ENCODE data around the gene C6orf118.

The C6orf118 gene

DNA sequence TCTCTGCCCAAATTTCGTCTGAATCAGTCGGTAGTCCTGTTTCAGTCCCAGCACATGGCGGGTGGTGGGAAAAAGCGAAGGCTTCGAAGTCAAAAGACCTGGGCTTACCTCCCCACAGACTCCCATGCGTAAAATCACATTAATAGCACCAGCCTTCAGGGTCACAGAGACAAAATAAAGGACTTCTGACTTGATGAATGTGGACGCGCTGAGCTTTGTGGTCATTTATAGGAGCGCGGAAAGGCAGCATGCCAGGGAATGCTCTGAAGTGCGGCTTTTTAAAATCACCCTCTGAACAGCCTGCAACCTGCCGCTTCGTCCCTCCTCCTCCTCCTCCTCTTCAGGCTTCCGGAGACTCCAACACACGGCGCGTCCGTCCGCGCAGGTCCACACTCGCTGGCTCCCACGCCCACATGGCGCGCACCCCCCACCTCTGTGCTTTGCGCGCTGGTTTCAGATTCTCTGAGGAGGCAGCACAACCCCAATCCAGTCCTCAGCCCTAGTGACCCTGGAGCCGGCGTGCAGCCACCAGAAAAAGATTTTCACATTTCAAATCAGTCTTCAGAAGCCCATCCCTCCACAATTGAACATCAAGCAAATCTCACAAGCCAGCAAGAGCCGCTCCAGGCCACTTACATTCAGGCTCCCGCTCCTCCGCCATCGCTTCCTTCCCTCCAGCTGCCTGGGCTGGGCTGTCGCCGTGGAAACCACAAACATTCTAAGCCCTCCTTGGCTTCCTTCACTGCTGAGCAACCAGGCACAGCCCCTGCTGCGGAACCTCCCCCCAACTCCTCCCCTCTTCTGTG, at the start of gene C6orf118:
Gene C6orf118, minus strand, starts transcription at position 680 of the 806 bp plus-strand sequence. Its CDS starts 19 bp downstream, at position 661.
- DNase-seq (ENCODE audit: low read depth in 2 of 2), result no peak

DNA sequence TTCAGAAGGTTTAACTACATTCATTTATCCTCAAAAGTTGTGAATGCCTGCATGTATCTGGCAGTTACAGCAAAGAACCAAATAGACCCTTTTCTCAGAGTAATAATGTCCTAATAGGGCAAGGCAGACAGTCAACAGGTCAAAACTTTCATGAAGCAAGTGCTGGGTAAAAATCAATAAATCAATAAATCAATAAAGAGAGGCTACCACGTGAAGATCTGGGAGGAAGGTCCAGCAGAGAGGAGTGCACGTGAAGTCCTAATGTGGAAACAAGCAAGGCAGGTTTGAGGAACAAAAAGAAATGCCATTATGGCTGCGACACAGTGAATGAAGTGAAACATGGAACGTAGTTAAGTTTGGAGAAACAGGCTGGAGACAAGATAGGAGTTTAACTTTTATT, 36.3 kb upstream of the C6orf118 start:
- no peak for DNase-seq (ENCODE audit: low read depth in 2 of 2)

DNA sequence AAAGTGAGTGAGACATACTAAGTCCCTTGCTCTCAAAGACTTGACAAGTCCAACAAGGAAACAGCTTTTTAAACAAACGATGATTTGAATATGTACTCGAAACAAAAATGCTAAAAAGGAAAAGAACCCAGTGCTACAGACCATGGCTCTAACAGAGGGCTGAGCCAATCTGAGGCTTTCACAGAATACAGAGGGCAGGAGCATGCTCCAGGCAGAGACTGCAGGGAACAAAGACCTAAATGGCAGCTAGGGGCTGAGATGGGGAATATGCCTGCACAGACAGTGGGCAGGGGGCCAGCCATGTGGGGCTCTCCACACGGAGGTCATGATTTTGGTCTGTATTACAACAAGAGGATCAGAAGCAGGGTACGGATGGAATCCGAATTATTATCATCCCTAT, 31.1 kb upstream of the C6orf118 start:
- DNase-seq (ENCODE audit: low read depth in 2 of 2), result no peak

DNA sequence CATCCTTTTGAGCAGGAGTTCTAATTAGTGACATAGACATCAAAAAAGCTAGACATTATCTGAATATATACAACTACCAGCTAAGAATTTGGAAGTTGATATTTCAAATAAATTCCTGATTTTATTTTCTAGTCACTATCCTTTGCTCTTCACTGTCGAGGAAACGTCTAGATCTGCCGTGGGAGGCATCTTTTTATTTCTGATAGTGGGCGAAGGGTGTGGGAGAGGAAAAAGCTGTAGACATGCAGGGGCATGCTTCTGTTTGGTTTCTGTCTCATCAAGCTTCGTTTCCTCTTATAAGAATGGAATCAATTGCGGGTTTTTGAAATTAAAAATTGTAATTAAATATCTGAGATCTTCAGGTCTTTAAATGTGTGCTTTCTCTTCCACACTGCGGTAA, 16.2 kb upstream of the C6orf118 start:
- DNase-seq (ENCODE audit: low read depth in 2 of 2), result no peak

DNA sequence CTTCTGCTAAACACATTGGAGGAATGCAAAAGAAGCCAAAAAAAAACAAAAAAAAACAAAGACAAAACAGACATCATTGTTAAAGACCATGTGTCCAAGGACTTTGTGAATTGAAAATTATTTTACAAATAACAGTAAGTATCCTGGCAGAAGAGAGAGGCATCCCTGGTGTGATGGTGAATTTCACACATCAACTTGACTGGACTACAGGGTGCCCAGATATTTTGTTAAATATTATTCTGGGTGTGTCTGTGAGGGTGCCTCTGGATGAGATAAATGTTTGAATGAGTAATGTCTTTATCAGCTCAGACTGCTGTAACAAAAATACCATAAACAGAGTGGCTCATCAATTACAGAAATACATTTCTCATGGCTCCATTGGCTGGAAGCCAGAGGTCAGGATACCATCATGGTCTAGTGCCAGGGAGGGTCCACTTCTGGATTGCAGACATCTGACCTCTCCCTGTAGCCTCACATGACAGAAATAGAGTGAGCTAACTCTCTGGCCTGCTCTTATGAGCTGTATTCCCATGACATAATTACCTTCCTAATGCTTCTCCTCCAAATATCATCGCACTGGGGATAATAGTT, 12.2 kb upstream of the C6orf118 start:
- no peak for DNase-seq (ENCODE audit: low read depth in 2 of 2)

DNA sequence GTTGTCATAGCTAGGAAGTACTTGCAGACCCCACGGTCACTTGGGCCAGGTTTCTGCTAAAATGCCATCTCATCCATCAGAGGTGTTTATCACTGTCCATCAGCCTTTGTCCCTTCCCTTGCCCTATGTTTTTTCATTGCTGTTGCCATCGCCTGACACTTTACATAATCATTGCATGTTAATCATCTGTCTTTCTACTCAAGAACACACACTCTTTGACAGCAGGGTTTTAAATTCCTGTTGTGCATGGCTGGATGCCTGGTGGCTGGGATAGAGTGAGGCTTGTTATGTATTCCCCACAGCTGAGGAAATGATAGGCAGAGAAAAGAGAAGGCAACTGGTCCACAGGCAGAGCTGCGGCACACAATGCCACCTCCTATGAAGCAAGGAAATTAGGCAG, 11.7 kb upstream of the C6orf118 start:
- DNase-seq (ENCODE audit: low read depth in 2 of 2), result no peak

DNA sequence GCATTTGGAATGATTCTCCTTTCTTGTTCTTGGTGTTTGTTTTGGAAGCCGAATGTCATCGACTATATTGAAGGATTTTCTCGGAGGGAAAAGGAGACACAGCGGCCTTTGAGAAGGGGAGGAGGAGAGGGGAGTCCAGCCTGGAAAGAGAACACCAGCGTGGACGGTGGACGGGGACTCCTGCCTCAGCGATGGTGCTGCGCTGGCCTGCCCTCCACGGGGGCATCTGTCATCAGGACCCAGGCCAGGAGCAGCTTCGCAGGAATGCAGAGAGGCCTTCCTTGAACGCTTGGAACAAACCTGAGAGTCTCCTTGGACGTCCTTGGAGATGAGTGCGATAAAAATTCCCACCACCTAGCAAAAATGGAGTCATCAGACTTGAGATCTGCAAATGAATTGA, 8.3 kb upstream of the C6orf118 start:
- DNase-seq (ENCODE audit: low read depth in 2 of 2), result no peak

DNA sequence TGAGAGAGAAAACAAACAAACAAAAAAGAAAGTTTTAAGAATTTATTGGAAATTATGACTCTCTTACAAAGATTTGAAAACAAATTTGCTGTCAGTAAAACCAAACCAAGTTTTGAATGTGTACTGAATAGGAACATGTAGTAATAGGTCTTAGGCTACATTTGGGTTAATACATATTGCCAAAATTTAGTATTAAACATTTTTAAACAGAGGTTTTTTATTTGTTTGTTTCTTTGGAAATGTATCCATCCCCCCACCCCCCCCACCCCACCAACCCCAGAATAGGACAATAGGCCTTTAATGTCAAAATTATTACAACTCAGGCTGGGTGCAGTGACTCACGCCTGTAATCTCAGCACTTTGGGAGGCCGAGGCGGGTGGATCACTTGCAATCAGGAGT, 2.5 kb downstream of the C6orf118 start:
- DNase-seq (ENCODE audit: low read depth in 2 of 2), result no peak

DNA sequence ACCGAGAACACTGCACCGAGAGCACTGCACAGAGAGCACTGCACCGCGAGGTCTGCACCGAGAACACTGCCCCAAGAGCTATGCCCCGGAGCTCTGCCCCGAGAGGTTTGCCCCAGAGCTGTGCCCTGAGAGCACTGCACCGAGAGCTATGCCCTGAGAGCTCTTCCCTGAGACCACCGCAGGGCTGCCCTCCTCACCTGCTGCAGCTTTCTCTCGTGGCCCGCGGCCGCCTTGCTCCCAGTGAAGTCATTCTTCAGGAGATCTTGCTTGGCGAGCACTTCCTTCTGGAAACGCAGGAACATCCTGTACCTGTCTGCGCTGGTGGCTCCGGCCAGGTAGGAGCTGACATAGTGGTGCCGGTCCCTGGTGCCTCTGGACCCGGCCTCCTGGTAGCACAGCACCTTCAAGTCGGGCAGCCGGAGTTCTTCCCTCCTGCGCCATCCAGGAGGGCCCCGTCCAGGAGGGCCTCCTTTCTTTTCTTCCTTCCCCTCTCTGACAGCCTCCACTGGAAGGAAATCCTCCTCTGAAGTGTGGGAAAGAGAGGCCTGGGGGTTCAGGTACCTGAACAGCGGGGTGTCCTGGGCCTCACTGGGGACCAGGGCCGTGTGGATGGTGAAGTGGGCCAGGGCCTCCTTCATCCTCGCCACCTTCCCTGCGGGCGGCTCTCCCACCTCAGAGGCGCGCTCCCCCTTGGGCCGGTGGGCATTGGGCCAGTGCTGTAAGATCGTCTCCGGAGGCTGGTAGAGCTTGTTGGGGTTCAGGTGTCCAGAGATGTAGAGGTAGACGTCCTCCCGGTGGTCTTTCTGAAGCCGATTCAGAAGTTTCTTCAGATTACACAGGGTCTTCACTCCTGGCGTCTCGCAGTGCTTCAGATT, 7.8 kb downstream of the C6orf118 start:
- no peak for DNase-seq (ENCODE audit: low read depth in 2 of 2)

DNA sequence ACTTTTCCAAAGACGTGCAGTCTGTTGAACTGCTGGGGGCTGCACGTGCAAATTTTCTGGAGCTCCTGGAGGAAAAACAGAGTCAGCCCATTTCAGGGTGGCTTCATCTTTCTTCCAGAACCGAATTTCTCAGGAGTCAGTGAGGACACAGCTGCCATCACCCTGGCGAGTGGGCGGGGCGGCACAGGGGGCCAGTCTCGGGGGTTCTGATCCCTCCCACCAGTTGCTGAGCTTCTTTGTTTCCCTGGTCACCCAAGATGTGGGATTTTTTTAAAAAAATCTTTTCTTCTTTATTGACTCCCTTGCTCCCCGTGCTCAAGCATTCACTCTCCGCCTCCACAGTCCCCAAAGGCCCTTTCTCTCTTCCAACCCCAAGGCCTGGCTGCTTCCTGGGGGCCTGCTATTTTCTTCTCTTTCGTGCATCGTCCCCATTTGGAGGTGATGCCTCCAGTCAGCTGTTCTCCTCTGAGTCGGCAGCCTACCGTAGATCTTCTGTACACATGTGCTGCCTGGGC, 8.9 kb downstream of the C6orf118 start:
- DNase-seq (ENCODE audit: low read depth in 2 of 2), result no peak

DNA sequence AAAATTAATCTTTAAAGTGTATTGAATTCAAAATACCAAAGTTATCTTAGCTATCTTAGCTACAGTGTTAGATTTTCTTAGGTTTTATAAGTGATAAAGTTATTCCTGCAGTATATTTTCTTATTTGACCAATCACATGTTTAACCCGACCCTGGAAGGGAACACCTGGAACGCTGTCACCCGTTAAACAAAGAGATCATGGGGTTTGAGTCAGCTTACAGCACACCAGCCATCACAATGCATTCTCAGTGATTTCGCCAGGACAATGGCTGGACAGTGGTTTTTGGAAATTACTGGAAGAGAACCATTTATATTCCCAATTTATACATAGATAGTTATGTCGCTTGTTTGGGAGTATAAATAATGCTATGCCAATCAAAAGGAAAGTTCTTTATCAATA, 10.5 kb downstream of the C6orf118 start:
- DNase-seq (ENCODE audit: low read depth in 2 of 2), result no peak

DNA sequence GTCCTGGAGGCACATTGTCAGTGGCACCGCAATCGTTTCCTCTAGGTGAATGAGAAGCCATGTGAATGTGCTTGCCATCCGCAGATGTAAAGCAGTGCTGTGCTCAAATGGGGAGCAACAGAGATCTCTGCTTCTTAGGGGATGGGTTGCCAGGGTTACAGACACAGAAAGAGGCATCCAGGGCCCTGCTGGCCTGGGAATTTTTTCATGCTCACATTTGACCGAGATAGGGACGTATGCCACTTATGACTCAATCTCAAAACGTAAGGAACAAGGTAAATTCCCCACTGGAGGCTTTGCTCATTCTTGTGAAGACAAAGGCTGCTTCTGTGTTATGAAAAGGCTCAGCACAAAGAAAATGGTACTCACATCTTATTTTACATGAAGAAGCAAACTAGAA, 11.0 kb downstream of the C6orf118 start:
- DNase-seq (ENCODE audit: low read depth in 2 of 2), result no peak

DNA sequence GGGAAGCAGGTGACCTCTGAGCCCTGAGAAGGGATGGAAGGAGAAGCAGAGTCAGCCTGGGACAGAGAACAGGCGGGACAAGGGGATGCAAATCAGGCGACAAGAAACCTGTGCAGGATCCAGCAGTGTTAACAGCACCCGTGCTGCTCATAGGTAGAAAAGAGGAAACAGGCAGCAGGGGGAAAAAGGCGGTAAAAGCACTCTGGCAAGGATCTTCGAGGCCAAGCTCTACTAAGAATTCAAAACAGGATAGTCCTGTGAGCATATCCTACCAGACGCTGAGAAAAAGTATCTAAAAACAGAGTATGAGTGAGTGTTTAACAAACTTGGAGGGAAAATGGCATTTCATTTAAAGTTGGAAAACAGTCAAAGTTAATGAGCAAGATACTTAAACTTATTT, 16.7 kb downstream of the C6orf118 start:
- DNase-seq (ENCODE audit: low read depth in 2 of 2), result no peak

DNA sequence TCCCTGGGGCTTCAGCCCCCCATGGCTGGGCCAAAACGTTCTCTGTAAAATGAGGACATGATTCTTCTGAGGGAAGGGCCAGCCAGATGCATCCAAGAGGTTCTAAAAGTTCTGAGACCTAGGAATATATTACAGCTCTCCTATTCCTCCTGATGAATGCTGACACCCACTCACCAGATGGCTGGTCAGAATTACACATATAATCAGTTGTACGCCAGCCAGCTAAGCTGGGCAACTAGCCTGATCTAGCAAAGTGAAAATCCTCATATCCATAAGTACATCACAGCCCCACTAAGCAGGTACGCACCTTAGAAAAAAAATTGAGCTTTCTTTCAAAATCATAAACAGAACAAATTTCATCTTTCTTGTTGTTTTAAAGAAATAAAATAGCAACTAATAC, 34.8 kb downstream of the C6orf118 start:
- DNase-seq (ENCODE audit: low read depth in 2 of 2), result no peak

DNA sequence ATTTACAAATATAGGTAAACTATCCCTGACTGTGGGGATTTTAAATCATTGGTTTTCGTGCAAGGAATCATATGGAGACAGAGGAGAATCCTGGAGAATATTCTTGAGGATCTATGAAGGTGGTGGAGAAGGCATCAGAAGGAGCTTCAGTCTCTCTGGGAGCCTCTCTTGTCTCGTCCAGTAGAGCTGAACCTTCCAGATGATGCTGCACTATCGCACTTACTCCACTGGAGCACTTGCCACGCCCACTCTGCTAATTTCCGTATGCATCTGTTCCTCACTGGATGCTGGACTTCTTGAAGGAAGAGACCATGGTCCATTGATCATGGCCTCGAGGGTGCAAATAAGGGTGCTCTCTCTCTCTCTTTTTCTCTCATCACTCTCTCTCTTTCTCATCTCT, 36.8 kb downstream of the C6orf118 start:
- DNase-seq (ENCODE audit: low read depth in 2 of 2), result no peak

DNA sequence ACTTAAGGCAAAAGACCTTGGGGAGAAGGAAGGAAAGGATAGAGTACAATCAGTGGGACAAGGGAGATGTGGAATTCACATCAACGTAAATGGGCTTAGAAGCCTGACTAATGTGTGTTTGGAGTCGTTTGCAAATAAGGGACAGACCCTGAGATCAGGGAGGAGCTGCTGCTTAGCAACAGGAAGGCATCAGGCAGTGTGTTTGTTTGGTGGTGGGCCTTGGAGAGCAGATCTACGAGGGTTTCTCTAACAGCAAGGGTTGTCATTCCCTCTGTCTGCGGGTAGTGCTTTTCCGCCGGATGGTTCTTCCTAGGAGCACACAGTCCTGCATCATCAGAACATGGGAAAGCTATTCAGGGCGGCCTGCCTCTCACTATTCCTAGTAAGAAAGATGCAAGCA, 40.4 kb downstream of the C6orf118 start:
- no peak for DNase-seq (ENCODE audit: low read depth in 2 of 2)

DNA sequence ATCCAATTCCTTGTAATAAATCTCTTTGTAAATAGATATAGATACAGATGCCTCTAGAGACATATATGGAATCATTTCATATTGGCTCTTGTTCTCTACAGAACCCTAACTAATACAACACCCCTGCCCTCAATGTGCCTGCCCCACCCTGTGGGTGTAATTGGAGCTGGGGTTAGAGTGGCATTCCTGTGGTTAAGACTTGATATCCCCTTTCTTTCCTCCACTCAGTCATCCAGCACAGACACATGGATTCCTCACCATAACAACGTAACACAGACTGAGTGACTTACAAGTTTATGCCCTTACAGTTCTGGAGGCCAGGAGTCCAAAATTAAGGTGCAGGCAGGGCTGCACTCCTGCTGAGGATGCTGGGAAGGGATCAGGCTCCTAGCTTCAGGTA, 42.8 kb downstream of the C6orf118 start:
- no peak for DNase-seq (ENCODE audit: low read depth in 2 of 2)

DNA sequence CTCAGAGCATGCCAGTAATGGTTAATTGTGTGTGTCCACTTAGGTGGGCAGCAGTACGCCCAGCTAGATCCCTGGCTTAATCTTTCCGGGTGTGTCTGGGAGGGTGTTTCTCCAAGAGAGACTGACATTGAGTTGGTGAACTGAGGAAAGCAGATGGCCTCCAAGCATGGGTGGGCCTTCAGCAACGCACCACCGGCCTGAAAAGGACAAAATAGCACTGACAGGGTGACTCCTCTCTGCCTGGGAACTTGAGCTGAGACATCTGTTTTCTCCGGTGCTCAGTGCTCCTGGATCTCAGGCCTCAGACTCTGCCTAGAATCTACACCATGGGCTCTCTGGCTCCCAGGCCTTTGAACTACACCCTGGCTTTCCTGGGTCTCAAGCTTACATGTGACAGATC, 43.2 kb downstream of the C6orf118 start:
- DNase-seq (ENCODE audit: low read depth in 2 of 2), result no peak

DNA sequence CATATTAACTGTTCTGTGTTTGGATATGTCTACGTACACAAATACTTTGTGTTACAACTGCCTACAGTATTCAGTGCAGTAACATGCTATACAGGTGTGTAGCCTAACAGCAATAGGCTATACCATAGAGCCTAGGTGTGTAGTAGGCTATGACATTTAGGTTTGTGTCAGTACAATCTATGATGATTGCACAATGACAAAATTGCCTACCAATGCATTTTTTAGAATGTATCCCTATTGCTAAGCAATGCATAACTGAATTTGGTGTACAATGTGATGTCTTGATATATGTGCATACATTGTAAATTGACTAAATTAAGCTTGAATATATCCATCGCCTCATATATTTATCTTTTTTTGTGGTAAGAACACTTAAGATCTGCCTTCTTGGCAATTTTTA, 48.9 kb downstream of the C6orf118 start:
- DNase-seq (ENCODE audit: low read depth in 2 of 2), result no peak

DNA sequence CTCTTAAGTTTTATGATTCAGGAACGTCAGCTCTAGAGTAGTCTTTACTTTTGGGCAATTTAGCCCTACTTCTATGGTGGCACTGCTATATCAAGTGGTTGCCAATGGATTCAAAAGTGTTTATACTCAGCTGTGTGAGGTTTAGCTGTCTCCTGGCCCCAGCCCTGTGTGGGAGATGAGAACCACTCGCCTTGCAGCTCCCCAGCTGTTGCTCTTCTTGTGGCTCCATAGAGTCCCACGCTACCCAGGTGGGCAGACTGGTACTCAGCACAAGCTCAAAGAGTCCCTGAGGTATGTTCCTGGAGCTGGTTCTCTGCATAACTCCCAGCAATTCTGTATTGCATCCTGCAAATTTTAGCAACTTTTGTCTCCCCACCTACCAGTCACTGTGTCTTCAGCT, 59.6 kb downstream of the C6orf118 start:
- no peak for DNase-seq (ENCODE audit: low read depth in 2 of 2)

DNA sequence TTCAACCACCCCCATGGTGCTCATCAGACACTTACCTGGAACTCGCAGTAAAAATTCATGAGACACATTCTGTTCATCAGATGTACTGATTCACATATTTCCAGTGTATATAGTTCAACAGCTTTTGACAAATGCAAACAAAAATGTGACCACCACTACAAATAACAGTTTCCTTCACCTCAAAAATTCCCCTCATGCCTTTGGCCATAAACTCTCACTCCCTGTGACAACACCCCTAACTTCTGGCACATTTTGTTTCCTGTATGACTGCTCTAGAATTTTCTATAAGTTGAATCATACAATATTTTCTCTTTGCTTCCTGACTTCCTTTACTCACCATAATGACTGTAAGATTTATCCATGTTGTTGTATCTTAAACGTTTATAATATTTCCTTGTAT, 63.7 kb downstream of the C6orf118 start:
- no peak for DNase-seq (ENCODE audit: low read depth in 2 of 2)

DNA sequence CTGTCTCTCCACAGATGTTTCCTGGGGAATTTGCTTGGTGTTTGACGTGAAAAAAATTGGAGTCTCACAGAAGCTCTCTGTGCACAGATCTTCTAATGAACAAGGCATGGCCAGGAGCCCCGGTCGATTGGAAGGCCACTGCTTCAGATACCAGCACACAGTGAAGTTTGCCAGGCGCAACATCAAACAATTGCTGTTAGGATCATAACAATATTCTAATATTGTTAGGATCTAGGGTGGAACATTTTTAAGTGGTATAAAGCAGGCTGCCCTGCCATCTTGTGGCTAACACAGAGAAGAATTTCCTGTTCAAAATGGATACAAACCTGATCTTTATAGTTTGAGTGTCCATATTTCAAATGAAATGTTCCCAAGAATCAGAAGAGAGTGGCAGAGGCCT, 64.1 kb downstream of the C6orf118 start:
- no peak for DNase-seq (ENCODE audit: low read depth in 2 of 2)
